ENCODE data around the gene ADAMTS2. TPM values are rescaled to one million over a fixed set of nuclear protein-coding genes. Genes with fewer than 3 reads are reported as not detected.
A peak's percentile ranks its signal among the peaks of the same experiment; 100 is the strongest.

Gene ADAMTS2
- total and polyA plus RNA-seq, 8 donors, result 1.8 to 41.5 (median 11.6) TPM

- no peak overlapping the region for H3K4me3 ChIP-seq
- no peak for TF ChIP-seq POLR2AphosphoS5 (IDR thresholded peaks at IDR 0.05)
- intact Hi-C loops (cut with DNase I; ENCODE audit: low total_unique reads), result no loop called here
- no peak overlapping the region for H3K27ac ChIP-seq
- 80 to 87% (median 82%) methylated on average over 18 to 20 of the region's 20 CpGs for WGBS, 5 donors
- H3K36me3 ChIP-seq, result no peaks in the 10 kb centered on the region
- no peaks in the 10 kb centered on the region for H3K4me1 ChIP-seq
- H3K27me3 ChIP-seq, result no peaks in the 10 kb centered on the region
- no peak for DNase-seq
- H3K9me3 ChIP-seq, result no peaks in the 10 kb centered on the region
Measured at GRCh38 chr5:179373961-179374505, 28.8 kb upstream of the ADAMTS2 start.

GRCh38 chr5:179373101-179373934, 28.1 kb upstream of the ADAMTS2 start:
- no peaks in the 10 kb centered on the region for H3K36me3 ChIP-seq
- no peak for TF ChIP-seq CTCF (IDR thresholded peaks at IDR 0.05)
- H3K27me3 ChIP-seq, result peaks cover 0 to 3% (median 0%) of the 10 kb centered on the region in 3 donors
- intact Hi-C loops (cut with DNase I; ENCODE audit: low total_unique reads), result no loop called here
- no peaks in the 10 kb centered on the region for H3K9me3 ChIP-seq
- DNase-seq, result no peak
- no peak overlapping the region for H3K27ac ChIP-seq
- H3K4me1 ChIP-seq, result no peaks in the 10 kb centered on the region
- no peak overlapping the region for H3K4me3 ChIP-seq
- 78 to 84% (median 82%) methylated on average over 20 to 26 of the region's 26 CpGs for WGBS, 5 donors

DNA sequence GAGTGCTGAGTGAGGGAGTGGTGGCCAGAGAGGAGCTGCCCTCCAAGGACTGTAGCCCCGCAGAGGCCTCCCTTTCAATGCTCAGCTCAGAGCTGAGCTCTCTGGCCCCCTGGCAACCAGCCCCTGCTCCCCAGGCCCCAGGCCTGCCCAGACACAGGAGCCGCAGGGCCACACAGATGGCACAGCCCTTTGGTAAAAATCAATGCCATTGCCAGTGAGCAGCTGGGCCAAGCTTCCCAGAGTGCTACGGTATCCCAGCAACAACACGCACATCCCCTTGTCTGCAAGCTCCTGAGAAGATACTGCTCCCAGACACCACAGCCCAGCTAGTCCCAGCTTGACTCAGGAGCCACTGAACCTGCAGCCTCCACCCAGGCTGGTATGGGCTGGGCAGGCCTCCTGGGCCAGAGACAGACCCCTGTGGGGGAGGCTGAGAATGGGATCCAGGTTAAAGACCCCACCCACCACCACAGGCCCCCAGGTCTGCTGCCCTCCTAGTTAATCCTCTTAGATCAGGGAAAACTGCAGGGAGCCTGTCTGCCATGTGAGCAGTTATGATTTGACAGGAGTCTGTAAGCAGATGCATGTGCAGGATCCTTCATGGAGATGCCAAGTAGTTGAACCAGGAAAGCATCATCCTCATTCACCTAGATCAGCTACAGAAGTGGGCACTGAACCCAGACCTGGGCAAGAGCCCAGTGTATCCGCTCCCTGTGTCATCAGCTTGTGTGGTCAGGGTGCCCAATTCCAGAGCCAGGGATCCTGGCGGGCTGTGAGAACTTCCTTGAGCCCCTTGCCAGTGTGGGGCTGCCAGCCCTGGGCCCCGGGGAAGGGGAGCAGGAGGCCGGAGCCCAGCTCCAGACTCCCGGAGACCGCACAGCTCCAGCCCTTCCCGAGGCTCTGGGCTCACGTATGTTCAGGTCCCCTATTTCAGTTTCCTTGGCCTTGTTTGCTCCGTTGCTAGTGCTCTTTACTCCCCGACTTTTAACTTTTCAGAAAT, 26.7 kb upstream of the ADAMTS2 start:
- 78 to 85% (median 81%) methylated on average over 14 of the region's 14 CpGs for WGBS, 5 donors
- intact Hi-C loops (cut with DNase I; ENCODE audit: low total_unique reads), result no loop called here
- H3K4me3 ChIP-seq, result no peak overlapping the region
- H3K36me3 ChIP-seq, result no peaks in the 10 kb centered on the region
- peaks cover 0 to 14% (median 0%) of the 10 kb centered on the region in 3 donors for H3K27me3 ChIP-seq
- H3K4me1 ChIP-seq, result no peaks in the 10 kb centered on the region
- no peak overlapping the region for H3K27ac ChIP-seq
- no peak for TF ChIP-seq POLR2A (IDR thresholded peaks at IDR 0.05)
- TF ChIP-seq CTCF (IDR thresholded peaks at IDR 0.05), result no peak
- no peak for TF ChIP-seq POLR2AphosphoS5 (IDR thresholded peaks at IDR 0.05)
- no peak for TF ChIP-seq EP300 (IDR thresholded peaks at IDR 0.05)
- DNase-seq, result peak in 1 of 2 donors; percentile 72
- H3K9me3 ChIP-seq, result no peaks in the 10 kb centered on the region

- intact Hi-C loops (cut with DNase I; ENCODE audit: low total_unique reads), result no loop called here
- H3K27me3 ChIP-seq, result peaks cover 0 to 20% (median 0%) of the 10 kb centered on the region in 3 donors
- H3K36me3 ChIP-seq, result no peaks in the 10 kb centered on the region
- TF ChIP-seq POLR2A (IDR thresholded peaks at IDR 0.05) (no peak), EP300 (IDR thresholded peaks at IDR 0.05) (no peak), CTCF (IDR thresholded peaks at IDR 0.05) (no peak), POLR2AphosphoS5 (IDR thresholded peaks at IDR 0.05) (no peak)
- 76 to 86% (median 84%) methylated on average over 5 of the region's 5 CpGs for WGBS, 5 donors
- H3K4me3 ChIP-seq, result no peak overlapping the region
- no peaks in the 10 kb centered on the region for H3K9me3 ChIP-seq
- H3K27ac ChIP-seq, result no peak overlapping the region
- DNase-seq, result no peak
- H3K4me1 ChIP-seq, result no peaks in the 10 kb centered on the region
Measured at GRCh38 chr5:179371121-179371510, 25.9 kb upstream of the ADAMTS2 start.
